GM12875 (cell line): Measurements from ENCODE around the gene GSC.

Source experiments
- H3K4me3 ChIP-seq: one replicate; pipeline ENCODE4 v1.5.1; 2011; ENCODE audit warnings: low read depth, low read length, control low read depth
- CTCF ChIP-seq: IDR thresholded peaks from 2 replicates; pipeline ENCODE4 v1.5.1; 2011; ENCODE audit warnings: low read depth, mild to moderate bottlenecking, control low read depth, inconsistent platforms, low read length, moderate library complexity, borderline replicate concordance; ENCODE audit not compliant: insufficient read depth

GSC gene

GRCh38 chr14:94775091-94775870 lies 5.4 kb upstream of the GSC start:
- TF ChIP-seq CTCF = no peak
- no peak overlapping the region for H3K4me3 ChIP-seq

DNA sequence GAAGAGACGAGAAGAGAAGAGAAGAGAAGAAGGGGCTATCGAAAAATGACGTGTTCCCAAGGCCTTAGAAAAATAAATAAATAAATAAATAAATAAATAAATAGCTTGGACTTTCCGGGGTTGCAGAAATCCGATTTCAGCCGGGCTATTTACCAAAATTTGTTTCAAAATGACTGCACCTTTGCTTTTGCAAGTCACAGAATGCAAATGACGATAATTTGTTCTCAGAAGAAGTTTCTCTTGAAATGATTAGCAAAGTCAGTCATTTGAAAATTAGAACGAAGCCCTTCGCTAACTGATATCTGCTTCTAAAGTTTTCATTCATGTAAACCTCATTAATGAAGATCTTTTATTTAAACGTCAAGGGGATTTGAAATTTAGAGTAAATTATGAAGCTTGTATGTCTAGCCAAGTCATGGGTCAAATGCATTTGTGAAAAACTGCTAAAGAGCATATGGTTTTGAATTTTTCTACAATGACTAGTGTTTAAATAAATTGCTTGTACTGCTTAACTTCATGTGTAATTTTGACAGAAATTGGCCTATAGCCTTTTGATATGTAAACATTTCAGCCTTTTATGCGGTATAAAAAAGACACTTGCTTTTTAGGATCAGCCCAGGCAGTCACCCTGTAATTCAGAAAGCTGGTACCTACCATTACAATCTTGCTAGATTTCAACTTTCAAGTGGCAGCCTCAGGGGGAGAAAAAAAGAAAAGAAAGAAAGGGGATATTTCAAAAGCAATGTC lies 4.6 kb upstream of the GSC start:
- H3K4me3 ChIP-seq = no peak overlapping the region
- TF ChIP-seq CTCF = no peak

DNA sequence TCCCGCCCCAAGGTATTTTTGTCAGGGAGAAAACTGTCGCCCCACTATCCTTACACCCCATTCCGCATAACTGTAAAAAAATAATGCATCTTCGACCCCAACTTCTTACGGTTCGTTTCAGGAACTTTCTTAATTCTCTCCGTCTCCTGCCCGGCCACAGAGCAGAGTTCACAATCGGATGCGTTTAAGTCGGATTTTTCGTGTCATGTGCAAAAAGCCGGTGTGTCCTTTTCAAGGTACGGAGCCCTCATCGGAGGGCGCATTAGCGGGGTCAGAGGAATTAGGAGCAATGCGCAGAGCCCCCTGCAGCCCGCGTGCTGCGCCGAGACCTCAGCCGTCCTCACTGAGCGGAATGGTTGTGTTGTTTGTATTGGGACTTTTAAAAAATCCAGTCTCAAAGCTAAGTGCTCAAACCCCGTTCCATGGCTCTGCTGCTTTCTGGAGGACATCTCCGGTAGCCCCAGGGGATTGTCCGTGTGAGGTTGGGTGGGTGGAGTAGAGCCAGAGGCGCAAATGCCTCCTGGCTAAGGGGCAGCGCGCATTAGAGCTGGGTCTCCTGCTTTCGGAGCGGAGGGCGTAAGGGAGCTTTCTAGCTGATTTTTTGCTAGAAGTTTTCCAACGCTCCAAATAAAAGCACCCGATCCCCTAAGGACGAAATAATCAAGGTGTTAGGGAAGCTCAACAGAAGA lies 3.9 kb upstream of the GSC start:
- H3K4me3 ChIP-seq = no peak overlapping the region

DNA sequence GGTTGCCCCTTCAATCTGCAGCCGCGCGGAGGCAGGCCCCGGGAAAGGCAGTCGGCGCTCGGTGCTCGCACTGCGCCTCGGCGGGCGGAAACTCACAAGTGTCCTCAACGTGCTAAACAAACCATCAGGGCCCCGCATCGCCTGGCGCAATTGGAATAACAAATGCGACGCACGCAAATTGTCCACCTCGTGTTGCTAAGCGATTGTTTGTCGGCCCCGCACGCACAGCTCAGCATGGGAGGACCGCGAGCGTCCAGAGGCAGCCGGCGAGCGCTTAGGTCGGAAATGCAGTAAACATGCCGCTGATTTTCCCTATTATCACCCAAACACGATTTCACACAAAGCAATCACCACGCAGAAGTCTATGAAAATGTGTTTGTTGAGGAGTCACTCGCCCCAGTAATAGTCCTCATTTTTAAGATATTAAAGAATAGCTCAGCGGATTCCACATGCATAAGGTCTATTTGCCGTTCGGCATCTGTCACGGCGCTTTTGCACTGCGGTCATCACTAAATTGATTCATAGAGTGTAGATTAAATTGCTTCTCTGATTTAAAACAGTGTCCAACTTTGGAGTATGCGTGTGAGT lies 3.2 kb upstream of the GSC start:
- no peak overlapping the region for H3K4me3 ChIP-seq

More for the DNA sequence above, 3.9 kb upstream of the GSC start:
- no peak for TF ChIP-seq CTCF

GRCh38 chr14:94772548-94772947 lies 2.6 kb upstream of the GSC start:
- no peak for TF ChIP-seq CTCF
- H3K4me3 ChIP-seq = no peak overlapping the region

More for the DNA sequence above, 3.2 kb upstream of the GSC start:
- no peak for TF ChIP-seq CTCF

GRCh38 chr14:94771906-94772490 lies 2.1 kb upstream of the GSC start:
- no peak for TF ChIP-seq CTCF
- no peak overlapping the region for H3K4me3 ChIP-seq
